Measurements from ENCODE around the gene ELK3.
"Not testable (repeated sequence)": the region's sequence is repeated elsewhere in the genome, so short reads cannot be mapped to it uniquely, and the experiment has no call there.

ELK3 gene

GRCh38 chr12:96303653-96304052 is 109.5 kb downstream of the ELK3 start:
- DNase-seq (ENCODE audit: low spot score) (no peak), FAIRE-seq (no peak)

GRCh38 chr12:96305665-96306064 is 111.5 kb downstream of the ELK3 start:
- no peak for FAIRE-seq
- no peak for DNase-seq (ENCODE audit: low spot score)

- no peak for FAIRE-seq
- DNase-seq (ENCODE audit: low spot score): no peak
These were observed 114.7 kb downstream of the ELK3 start for GRCh38 chr12:96308881-96309280.

- FAIRE-seq (no peak), DNase-seq (ENCODE audit: low spot score) (no peak)
These were observed 115.9 kb downstream of the ELK3 start for GRCh38 chr12:96310067-96310466.

GRCh38 chr12:96311191-96311590 is 117.0 kb downstream of the ELK3 start:
- FAIRE-seq (no peak), DNase-seq (ENCODE audit: low spot score) (no peak)

- no peak for DNase-seq (ENCODE audit: low spot score)
- no peak for FAIRE-seq
These were observed 119.4 kb downstream of the ELK3 start for GRCh38 chr12:96313606-96314005.

- no peak for DNase-seq (ENCODE audit: low spot score)
- FAIRE-seq: no peak
These were observed 120.5 kb downstream of the ELK3 start for GRCh38 chr12:96314723-96315122.

- not testable (repeated sequence) for FAIRE-seq; DNase-seq (ENCODE audit: low spot score)
These were observed 121.7 kb downstream of the ELK3 start for GRCh38 chr12:96315741-96316481.

GRCh38 chr12:96317801-96318200 is 123.6 kb downstream of the ELK3 start:
- not testable (repeated sequence) for FAIRE-seq; DNase-seq (ENCODE audit: low spot score)
